Measurements from ENCODE around the gene NAPA.

Gene NAPA

GRCh38 chr19:47470447-47471195, 44.2 kb downstream of the NAPA start:
- no peak overlapping the region for H3K4me3 ChIP-seq (ENCODE audit: low read depth, low read length)
- TF ChIP-seq CTCF (IDR thresholded peaks at IDR 0.05; ENCODE audit: borderline replicate concordance, insufficient read depth, low read depth, low read length) = no peak

GRCh38 chr19:47469719-47470118, 45.1 kb downstream of the NAPA start:
- H3K4me3 ChIP-seq (ENCODE audit: low read depth, low read length) = no peak overlapping the region
- no peak for TF ChIP-seq CTCF (IDR thresholded peaks at IDR 0.05; ENCODE audit: borderline replicate concordance, insufficient read depth, low read depth, low read length)

DNA sequence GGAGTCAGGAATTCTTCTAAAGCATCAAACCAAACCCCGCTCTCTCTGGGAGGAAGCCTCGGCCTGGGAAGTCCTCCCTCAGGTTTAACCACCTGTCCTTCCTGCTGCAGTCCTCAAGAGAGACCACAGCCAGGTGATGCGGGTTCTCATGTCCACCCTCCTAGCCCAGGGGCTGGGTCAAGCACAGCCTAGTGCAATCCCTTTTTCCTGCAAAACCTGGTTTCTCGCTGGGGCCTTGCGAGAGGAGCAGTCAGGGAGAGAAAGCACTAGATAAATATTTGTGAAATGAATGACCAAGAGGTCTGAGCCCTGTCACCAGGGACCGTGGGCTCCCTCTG, 45.5 kb downstream of the NAPA start:
- TF ChIP-seq CTCF (IDR thresholded peaks at IDR 0.05; ENCODE audit: borderline replicate concordance, insufficient read depth, low read depth, low read length) = no peak
- no peak overlapping the region for H3K4me3 ChIP-seq (ENCODE audit: low read depth, low read length)

DNA sequence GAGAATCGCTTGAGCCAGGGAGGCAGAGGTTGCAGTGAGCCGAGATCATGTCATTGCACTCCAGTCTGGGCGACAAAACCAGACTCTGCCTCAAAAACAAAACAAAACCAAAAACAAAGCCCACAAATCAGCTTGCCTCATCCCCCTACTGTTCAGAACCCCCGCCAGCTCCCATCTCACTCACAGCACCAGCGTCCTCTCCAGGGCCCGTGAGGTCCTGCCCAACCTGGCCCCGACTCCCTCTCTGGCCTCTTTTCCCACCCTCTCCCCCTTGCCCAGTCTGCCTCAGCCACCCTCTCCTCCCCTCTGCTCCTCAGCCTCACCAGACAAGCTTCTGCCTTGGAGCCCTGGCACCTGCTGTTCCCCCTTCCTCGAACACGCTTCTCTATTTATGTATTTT, 46.9 kb downstream of the NAPA start:
- H3K4me3 ChIP-seq (ENCODE audit: low read depth, low read length) = no peak overlapping the region
- TF ChIP-seq CTCF (IDR thresholded peaks at IDR 0.05; ENCODE audit: borderline replicate concordance, insufficient read depth, low read depth, low read length) = no peak

- H3K4me3 ChIP-seq (ENCODE audit: low read depth, low read length) = no peak overlapping the region
- TF ChIP-seq CTCF (IDR thresholded peaks at IDR 0.05; ENCODE audit: borderline replicate concordance, insufficient read depth, low read depth, low read length) = no peak
Measured at GRCh38 chr19:47465957-47466356, 48.9 kb downstream of the NAPA start.

DNA sequence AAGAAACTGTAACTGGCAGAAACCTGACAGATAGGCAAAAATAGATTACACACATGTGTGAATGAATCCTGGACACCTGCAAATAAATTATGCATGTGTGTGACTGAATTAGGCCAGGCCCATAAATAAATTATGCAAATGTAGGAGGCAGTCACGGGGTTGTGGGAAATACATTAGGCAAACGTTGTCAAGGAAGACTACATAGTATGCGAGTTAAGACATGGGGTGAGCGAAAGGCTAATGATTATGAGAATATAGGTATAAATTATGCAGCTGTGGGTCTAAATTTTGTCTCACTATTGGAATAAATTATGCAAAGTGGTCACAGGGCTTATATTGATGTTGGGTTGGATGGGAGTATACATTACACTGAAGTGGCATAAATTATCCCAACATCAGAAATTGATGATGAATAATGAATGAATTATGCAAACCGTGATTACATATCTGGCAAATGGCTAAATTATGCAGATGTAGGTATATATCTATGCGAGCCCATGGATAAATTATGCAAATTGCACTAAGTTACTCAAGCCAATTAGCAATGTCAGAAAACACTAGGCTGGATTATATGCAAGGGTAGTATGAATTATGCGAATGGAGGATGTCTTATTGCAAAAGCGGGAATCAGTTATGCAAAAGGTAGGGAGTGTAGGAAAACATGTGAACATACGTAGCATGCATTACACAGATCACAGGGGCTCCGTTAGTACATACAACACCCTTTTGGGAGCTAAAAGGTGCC, 50.0 kb downstream of the NAPA start:
- no peak for TF ChIP-seq CTCF (IDR thresholded peaks at IDR 0.05; ENCODE audit: borderline replicate concordance, insufficient read depth, low read depth, low read length)
- H3K4me3 ChIP-seq (ENCODE audit: low read depth, low read length) = no peak overlapping the region

- no peak overlapping the region for H3K4me3 ChIP-seq (ENCODE audit: low read depth, low read length)
- no peak for TF ChIP-seq CTCF (IDR thresholded peaks at IDR 0.05; ENCODE audit: borderline replicate concordance, insufficient read depth, low read depth, low read length)
Measured at GRCh38 chr19:47461876-47462275, 53.0 kb downstream of the NAPA start.
